Neural progenitor cell (in vitro differentiated cells): Measurements from ENCODE around the gene EPHB3.

Experiments used
- EZH2 ChIP-seq: fragments of 200-600 bp; sonication (generic); IDR thresholded peaks from 2 replicates; pipeline ENCODE4 v1.6.1; 2017; ENCODE audit warnings: antibody characterized with exemption, mild to moderate bottlenecking, moderate library complexity
- TF ChIP-seq, protein P1 (sequence below): fragments of 200-600 bp; sonication (generic); IDR thresholded peaks from 2 replicates; pipeline ENCODE4 v1.5.1; 2017; ENCODE audit warnings: antibody characterized with exemption, mild to moderate bottlenecking

DNA sequence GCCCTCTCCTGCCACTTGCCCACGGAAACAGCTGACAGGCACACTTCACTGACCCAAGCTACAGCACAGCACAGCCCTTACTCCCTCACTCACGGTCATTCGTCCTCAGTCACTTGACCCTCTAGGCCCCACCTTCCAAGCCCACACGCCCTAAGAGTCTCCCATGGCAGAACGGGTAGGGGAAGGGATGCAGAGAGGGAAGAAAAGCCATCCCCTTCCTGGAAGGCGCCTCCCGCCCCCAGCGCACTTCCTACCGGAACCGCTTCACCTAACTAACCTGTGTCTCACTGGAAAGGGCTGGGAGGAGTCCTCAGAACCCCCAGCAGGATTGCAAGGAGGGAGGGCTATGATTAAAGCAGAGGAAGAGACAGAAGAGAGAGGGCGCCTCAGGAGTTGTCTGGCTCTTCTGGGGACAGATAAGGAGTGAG lies 22.9 kb downstream of the EPHB3 start:
- TF ChIP-seq, protein P1, sequence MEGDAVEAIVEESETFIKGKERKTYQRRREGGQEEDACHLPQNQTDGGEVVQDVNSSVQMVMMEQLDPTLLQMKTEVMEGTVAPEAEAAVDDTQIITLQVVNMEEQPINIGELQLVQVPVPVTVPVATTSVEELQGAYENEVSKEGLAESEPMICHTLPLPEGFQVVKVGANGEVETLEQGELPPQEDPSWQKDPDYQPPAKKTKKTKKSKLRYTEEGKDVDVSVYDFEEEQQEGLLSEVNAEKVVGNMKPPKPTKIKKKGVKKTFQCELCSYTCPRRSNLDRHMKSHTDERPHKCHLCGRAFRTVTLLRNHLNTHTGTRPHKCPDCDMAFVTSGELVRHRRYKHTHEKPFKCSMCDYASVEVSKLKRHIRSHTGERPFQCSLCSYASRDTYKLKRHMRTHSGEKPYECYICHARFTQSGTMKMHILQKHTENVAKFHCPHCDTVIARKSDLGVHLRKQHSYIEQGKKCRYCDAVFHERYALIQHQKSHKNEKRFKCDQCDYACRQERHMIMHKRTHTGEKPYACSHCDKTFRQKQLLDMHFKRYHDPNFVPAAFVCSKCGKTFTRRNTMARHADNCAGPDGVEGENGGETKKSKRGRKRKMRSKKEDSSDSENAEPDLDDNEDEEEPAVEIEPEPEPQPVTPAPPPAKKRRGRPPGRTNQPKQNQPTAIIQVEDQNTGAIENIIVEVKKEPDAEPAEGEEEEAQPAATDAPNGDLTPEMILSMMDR: no peak
- TF ChIP-seq EZH2: no peak
